HL-60 (cell line): ENCODE data around the gene SLC6A5.

Source experiments
- DNase-seq, 2 experiments: peaks; one replicate each; pipeline ENCODE4 v3.0.0-alpha.2; 2010 to 2020; ENCODE audit warnings: low read depth in 1 of 2, low spot score in 1 of 2
- H3K27ac ChIP-seq: fragments of 250-450 bp; sonication (Bioruptor Pico); replicated peaks from 2 replicates; pipeline ENCODE4 v1.5.1; 2020; ENCODE audit warnings: mild to moderate bottlenecking, moderate library complexity
- H3K27me3 ChIP-seq: fragments of 250-450 bp; sonication (Bioruptor Pico); 2 replicates; pipeline ENCODE4 v1.5.1; 2021; ENCODE audit warnings: mild to moderate bottlenecking, moderate library complexity; ENCODE audit not compliant: insufficient read depth, poor library complexity, severe bottlenecking
- H3K4me3 ChIP-seq: replicated peaks from 2 replicates; pipeline ENCODE4 v1.5.1; 2011; ENCODE audit warnings: mild to moderate bottlenecking, control low read depth, low read length; ENCODE audit not compliant: insufficient read depth
- CTCF ChIP-seq: IDR thresholded peaks from one replicate; pipeline ENCODE4 v1.5.1; 2011; ENCODE audit warnings: low read length, control low read depth, inconsistent platforms; ENCODE audit not compliant: insufficient read depth
- GABPA ChIP-seq: IDR thresholded peaks from 2 replicates; pipeline ENCODE4 v1.6.1; 2012; ENCODE audit warnings: low read depth
- POLR2AphosphoS5 ChIP-seq: IDR thresholded peaks from 2 replicates; pipeline ENCODE4 v1.6.1; 2012; ENCODE audit warnings: low read depth
- REST ChIP-seq: IDR thresholded peaks from 2 replicates; pipeline ENCODE4 v1.6.1; 2012; ENCODE audit warnings: low read depth; ENCODE audit not compliant: insufficient replicate concordance
- SPI1 ChIP-seq: IDR thresholded peaks from 2 replicates; pipeline ENCODE4 v1.6.1; 2012; ENCODE audit warnings: low read depth, mild to moderate bottlenecking, borderline replicate concordance

SLC6A5 gene

GRCh38 chr11:20598492-20598891 lies 916 bp upstream of the SLC6A5 start:
- DNase-seq, result no peak
- TF ChIP-seq POLR2AphosphoS5 (no peak), GABPA (no peak), CTCF (no peak), REST (no peak)
- Histone ChIP-seq H3K4me3 (no peak overlapping the region), H3K27ac (no peak overlapping the region), H3K27me3 (peaks cover 65% of the 10 kb centered on the region)

GRCh38 chr11:20600020-20600346 lies 575 bp downstream of the SLC6A5 start:
- TF ChIP-seq CTCF (no peak), SPI1 (no peak), POLR2AphosphoS5 (no peak), GABPA (no peak), REST (no peak)
- Histone ChIP-seq H3K27me3 (peaks cover 76% of the 10 kb centered on the region), H3K27ac (no peak overlapping the region), H3K4me3 (no peak overlapping the region)
- DNase-seq, result no peak

- no peak for DNase-seq
- no peak overlapping the region for H3K4me3 ChIP-seq
Observed at GRCh38 chr11:20600551-20600950, 1.1 kb downstream of the SLC6A5 start.

More at GRCh38 chr11:20600551-20600950, 1.1 kb downstream of the SLC6A5 start:
- peaks cover 82% of the 10 kb centered on the region for H3K27me3 ChIP-seq
- TF ChIP-seq SPI1 (no peak), GABPA (no peak), POLR2AphosphoS5 (no peak), REST (no peak), CTCF (no peak)
- no peak overlapping the region for H3K27ac ChIP-seq
